Activated CD8-positive, alpha-beta T cell treated with anti-CD3 and anti-CD28 coated beads, Interleukin-2, amount 10 ng/mL, durations not matched to agents 7 days and 5 days (primary cell): Measurements from ENCODE around the gene ADAMTSL5. TPM values are rescaled to one million over a fixed set of nuclear protein-coding genes. Genes with fewer than 3 reads are reported as not detected.

ENCODE experiments used
- ATAC-seq: fragments of 150-1000 bp; cut with Tn5 transposase; one replicate; pipeline ENCODE4 v1.10.0; 2021; ENCODE audit warnings: moderate library complexity
- CTCF ChIA-PET: fragments of 350-600 bp; sonication (Branson Sonifier 250); formaldehyde crosslinking; loops from one replicate; lab custom pipeline; 2021; ENCODE audit warnings: antibody characterized with exemption; lab: Charles Lee
- POLR2A ChIA-PET: fragments of 350-600 bp; sonication (Branson Sonifier 250); formaldehyde crosslinking; loops from one replicate; lab custom pipeline; 2021; ENCODE audit warnings: antibody characterized with exemption; lab: Charles Lee
- DNase-seq: peaks from one replicate; pipeline ENCODE4 v3.0.0-alpha.2; 2020
- H3K27ac Mint-ChIP-seq: one replicate; pipeline ENCODE4 v1.8.0; 2021; ENCODE audit warnings: mild to moderate bottlenecking, mixed read lengths
- H3K27me3 Mint-ChIP-seq: one replicate; pipeline ENCODE4 v1.8.0; 2021; ENCODE audit warnings: low read depth, mixed read lengths
- H3K36me3 Mint-ChIP-seq: one replicate; pipeline ENCODE4 v1.8.0; 2021; ENCODE audit warnings: low read depth, mixed read lengths
- H3K4me1 Mint-ChIP-seq: one replicate; pipeline ENCODE4 v1.8.0; 2021; ENCODE audit warnings: low read depth, mixed read lengths
- H3K4me3 Mint-ChIP-seq: one replicate; pipeline ENCODE4 v1.8.0; 2021; ENCODE audit warnings: mild to moderate bottlenecking, mixed read lengths
- H3K9me3 Mint-ChIP-seq: one replicate; pipeline ENCODE4 v1.8.0; 2022; ENCODE audit warnings: mixed read lengths; ENCODE audit not compliant: insufficient read depth
- total RNA-seq, 2 experiments: library from RNA; stranded (reverse); gene quantifications; one replicate each; pipeline ENCODE4 v1.2.3, GENCODE V29; 2021

Gene ADAMTSL5
- total RNA-seq, 2 experiments from 2014 or later: 2.8 to 3.9 TPM

DNA sequence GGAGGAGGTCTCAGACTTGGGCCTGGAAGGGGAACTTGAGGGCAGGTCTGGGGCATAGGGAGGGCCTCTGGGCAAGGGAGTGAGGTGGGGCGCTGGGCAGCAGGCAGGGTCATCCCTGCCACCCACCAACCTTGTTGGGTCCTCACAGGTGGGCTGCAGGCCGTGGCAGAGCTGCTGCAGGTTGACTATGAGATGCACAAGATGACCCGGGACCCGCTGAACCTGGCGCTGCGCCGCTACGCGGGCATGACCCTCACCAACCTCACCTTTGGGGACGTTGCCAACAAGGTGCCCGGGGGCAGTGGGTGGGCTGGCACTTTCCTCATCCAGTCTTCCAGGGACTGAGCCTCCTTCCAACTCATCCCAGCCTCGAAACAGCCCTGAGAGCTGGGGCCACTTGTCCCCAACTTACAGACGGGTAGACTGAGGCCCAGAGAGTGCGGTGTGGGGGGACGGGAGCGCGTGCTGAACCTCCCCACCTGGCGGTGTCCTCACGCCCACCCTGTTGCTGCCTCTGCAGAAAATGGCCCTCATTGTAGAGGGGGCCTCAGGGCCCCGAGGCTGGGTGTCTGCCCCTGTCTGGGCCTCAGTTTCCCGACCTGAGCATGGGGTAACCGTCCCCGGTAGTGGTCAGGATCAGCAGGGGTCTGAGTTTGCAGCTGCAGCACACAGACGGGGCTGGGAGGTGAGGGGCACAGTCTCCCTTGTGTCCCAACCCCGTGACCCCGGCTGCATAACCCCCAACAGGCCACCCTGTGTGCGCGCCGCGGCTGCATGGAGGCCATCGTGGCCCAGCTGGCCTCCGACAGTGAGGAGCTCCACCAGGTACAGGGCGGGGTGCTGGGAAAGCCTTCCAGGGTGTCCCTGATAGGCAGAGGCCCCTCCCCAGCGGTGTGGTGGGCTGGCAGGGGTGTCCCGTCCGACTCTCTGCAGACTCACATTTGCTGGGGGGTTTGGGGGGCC lies 52.5 kb downstream of the ADAMTSL5 start:
- Mint-ChIP-seq H3K27me3 (peaks cover 18% of the 10 kb centered on the region), H3K4me3 (no peak overlapping the region), H3K36me3 (no peaks in the 10 kb centered on the region), H3K9me3 (no peaks in the 10 kb centered on the region), H3K27ac (no peak overlapping the region), H3K4me1 (peaks cover 6% of the 10 kb centered on the region)
- POLR2A ChIA-PET: no interaction called here
- CTCF ChIA-PET: no interaction called here
- no peak for DNase-seq
- ATAC-seq: no peak

GRCh38 chr19:1459479-1459878 lies 53.3 kb downstream of the ADAMTSL5 start:
- DNase-seq (no peak), ATAC-seq (no peak)
- Mint-ChIP-seq H3K4me3 (no peak overlapping the region), H3K27ac (no peak overlapping the region), H3K4me1 (peaks cover 9% of the 10 kb centered on the region), H3K36me3 (no peaks in the 10 kb centered on the region), H3K9me3 (no peaks in the 10 kb centered on the region), H3K27me3 (peaks cover 23% of the 10 kb centered on the region)
- ChIA-PET POLR2A (no interaction called here), CTCF (no interaction called here)

- ChIA-PET POLR2A (interaction anchor here (0.6 to 0.9 kb wide), 2 partner anchors 11 to 194 kb away, joined by 3 read pairs; partner anchors contain the start of gene TCF3), CTCF (interaction anchor here (1.2 kb wide), 1 partner anchor 12 kb away, joined by 3 read pairs; no protein-coding TSS in a partner anchor)
- Mint-ChIP-seq H3K4me3 (no peak overlapping the region), H3K4me1 (peaks cover 9% of the 10 kb centered on the region), H3K9me3 (no peaks in the 10 kb centered on the region), H3K36me3 (no peaks in the 10 kb centered on the region), H3K27ac (no peak overlapping the region), H3K27me3 (peaks cover 32% of the 10 kb centered on the region)
- ATAC-seq: no peak
- no peak for DNase-seq
Measured at GRCh38 chr19:1457892-1458291, 54.9 kb downstream of the ADAMTSL5 start.

DNA sequence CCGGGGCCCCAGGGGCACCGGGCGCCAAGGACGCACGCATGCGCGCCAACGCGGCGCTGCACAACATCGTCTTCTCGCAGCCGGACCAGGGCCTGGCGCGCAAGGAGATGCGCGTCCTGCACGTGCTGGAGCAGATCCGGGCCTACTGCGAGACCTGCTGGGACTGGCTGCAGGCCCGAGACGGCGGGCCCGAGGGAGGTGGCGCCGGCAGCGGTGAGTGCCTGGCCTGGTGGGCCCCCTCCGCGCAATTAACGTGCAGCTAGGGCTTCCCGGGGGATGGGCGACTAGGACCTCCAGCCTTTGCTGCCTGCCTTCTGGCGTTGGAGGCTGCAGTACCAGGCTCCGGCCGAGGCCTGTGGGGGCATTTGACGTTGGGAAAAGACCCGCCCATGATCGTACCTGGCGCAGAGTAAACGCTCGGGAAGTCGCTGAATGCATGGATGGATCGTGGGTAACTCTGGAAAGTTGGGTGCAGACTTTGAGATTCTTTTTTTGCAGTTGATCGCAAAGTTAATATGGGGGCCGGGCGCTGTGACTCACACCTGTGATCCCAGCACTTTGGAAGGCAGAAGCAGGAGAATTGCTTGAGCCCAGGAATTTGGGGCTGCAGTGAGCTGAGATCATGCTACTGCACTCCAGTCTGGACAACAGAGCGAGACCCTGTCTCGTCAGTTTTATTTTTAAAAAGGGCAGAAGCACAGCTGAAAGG lies 55.6 kb downstream of the ADAMTSL5 start:
- no peaks in the 10 kb centered on the region for H3K36me3 Mint-ChIP-seq
- H3K27me3 Mint-ChIP-seq: peaks cover 38% of the 10 kb centered on the region
- ChIA-PET POLR2A (no interaction called here), CTCF (interaction anchor here (0.6 kb wide), 1 partner anchor 9 kb away, joined by 3 read pairs; no protein-coding TSS in a partner anchor)
- no peaks in the 10 kb centered on the region for H3K9me3 Mint-ChIP-seq
- DNase-seq (no peak), ATAC-seq (no peak)
- no peak overlapping the region for H3K4me3 Mint-ChIP-seq
- peaks cover 9% of the 10 kb centered on the region for H3K4me1 Mint-ChIP-seq
- no peak overlapping the region for H3K27ac Mint-ChIP-seq

- Mint-ChIP-seq H3K4me1 (peaks cover 9% of the 10 kb centered on the region), H3K4me3 (no peak overlapping the region)
Measured at GRCh38 chr19:1456121-1456900, 56.5 kb downstream of the ADAMTSL5 start.

GRCh38 chr19:1455336-1456120 lies 57.3 kb downstream of the ADAMTSL5 start:
- CTCF ChIA-PET: interaction anchor here (1.0 kb wide), 1 partner anchor 10 kb away, joined by 4 read pairs; no protein-coding TSS in a partner anchor
- Mint-ChIP-seq H3K27me3 (peaks cover 52% of the 10 kb centered on the region), H3K4me3 (no peak overlapping the region), H3K27ac (no peak overlapping the region), H3K9me3 (no peaks in the 10 kb centered on the region), H3K36me3 (no peaks in the 10 kb centered on the region), H3K4me1 (peaks cover 11% of the 10 kb centered on the region)
- POLR2A ChIA-PET: no interaction called here
- ATAC-seq (peak; percentile 68), DNase-seq (peak; percentile 65)

More at GRCh38 chr19:1456121-1456900, 56.5 kb downstream of the ADAMTSL5 start:
- DNase-seq (no peak), ATAC-seq (no peak)
- H3K9me3 Mint-ChIP-seq: no peaks in the 10 kb centered on the region
- peaks cover 44% of the 10 kb centered on the region for H3K27me3 Mint-ChIP-seq
- CTCF ChIA-PET: no interaction called here
- no peaks in the 10 kb centered on the region for H3K36me3 Mint-ChIP-seq
- no peak overlapping the region for H3K27ac Mint-ChIP-seq
- POLR2A ChIA-PET: no interaction called here

Other genes with a start within 250 kb of the ADAMTSL5 start
- gene CIRBP, start 243.7 kb downstream of the ADAMTSL5 start, total RNA-seq: 100 to 1,000 TPM; 172 to 195 TPM
- gene FAM174C, start 237.5 kb downstream of the ADAMTSL5 start, total RNA-seq: 10 to 100 TPM; 57.1 TPM
- not detected for gene EFNA2, start 227.1 kb downstream of the ADAMTSL5 start, total RNA-seq
- gene NDUFS7, start 129.1 kb downstream of the ADAMTSL5 start, total RNA-seq: 100 to 1,000 TPM; 122 to 127 TPM
- gene GAMT, start 111.5 kb downstream of the ADAMTSL5 start, total RNA-seq: 10 to 100 TPM; 26.2 to 26.8 TPM
- 100 to 1,000 TPM; 264 to 270 TPM for gene DAZAP1, start 105.4 kb downstream of the ADAMTSL5 start, total RNA-seq
- gene RPS15, start 74.6 kb downstream of the ADAMTSL5 start, total RNA-seq: 1,000 to 10,000 TPM; 1,384 TPM
- not detected for gene APC2, start 62.9 kb downstream of the ADAMTSL5 start, total RNA-seq
- gene C19orf25, start 33.8 kb downstream of the ADAMTSL5 start, total RNA-seq: 10 to 100 TPM; 33.3 to 38.2 TPM
- 1 to 10 TPM; 3.4 to 4.1 TPM for gene PCSK4, start 22.7 kb downstream of the ADAMTSL5 start, total RNA-seq
- 1 to 10 TPM; 1.7 to 1.9 TPM for gene REEP6, start 21.8 kb downstream of the ADAMTSL5 start, total RNA-seq
- not detected for gene PLK5, start 11.1 kb upstream of the ADAMTSL5 start, total RNA-seq
- 10 to 100 TPM; 12.2 to 12.5 TPM for gene MEX3D, start 55.3 kb upstream of the ADAMTSL5 start, total RNA-seq
- 100 to 1,000 TPM in 1 of 2 experiments, 10 to 100 TPM in 1; 98.4 to 102 TPM for gene MBD3, start 79.8 kb upstream of the ADAMTSL5 start, total RNA-seq
- gene UQCR11, start 92.4 kb upstream of the ADAMTSL5 start, total RNA-seq: 100 to 1,000 TPM; 180 to 195 TPM
- 100 to 1,000 TPM; 130 to 137 TPM for gene TCF3, start 139.6 kb upstream of the ADAMTSL5 start, total RNA-seq
- gene ONECUT3, start 240.5 kb upstream of the ADAMTSL5 start, total RNA-seq: not detected